ENCODE measurements around the gene STARD13. TPM values are rescaled to one million over a fixed set of nuclear protein-coding genes. Genes with fewer than 3 reads are reported as not detected.

Gene STARD13
- total RNA-seq, 1 experiment from 2014 or later = 26.6 TPM

GRCh38 chr13:33233547-33233946 is 52.0 kb downstream of the STARD13 start:
- intact Hi-C loops (cut with micrococcal nuclease) = no loop called here
- ATAC-seq = no peak

GRCh38 chr13:33232883-33233282 is 52.7 kb downstream of the STARD13 start:
- no peaks in the 10 kb centered on the region for H3K27me3 ChIP-seq (ENCODE audit: low read length)
- H3K27ac ChIP-seq (ENCODE audit: low read length) = no peak overlapping the region
- no peaks in the 10 kb centered on the region for H3K9me3 ChIP-seq (ENCODE audit: low read length)
- no peak overlapping the region for H2AFZ ChIP-seq (ENCODE audit: low read length)
- H3K36me3 ChIP-seq (ENCODE audit: low read depth, low read length) = peaks cover 18% of the 10 kb centered on the region
- no peak for TF ChIP-seq EZH2 (IDR thresholded peaks at IDR 0.05; ENCODE audit: low read length, unreplicated experiment)
- TF ChIP-seq CTCF (conservative IDR thresholded peaks at IDR 0.05; ENCODE audit: low read depth, low read length) = no peak
- no peak for TF ChIP-seq EZH2phosphoT487 (IDR thresholded peaks at IDR 0.05; ENCODE audit: borderline replicate concordance, low read length)
- intact Hi-C loops (cut with micrococcal nuclease) = no loop called here
- no peaks in the 10 kb centered on the region for H4K20me1 ChIP-seq (ENCODE audit: low read length)
- peaks cover 73% of the 10 kb centered on the region for H3K4me1 ChIP-seq (ENCODE audit: insufficient read depth, low read length)
- CTCF ChIA-PET = no interaction called here
- BruUV-seq (replicated peaks) = no TSS peak
- POLR2A ChIA-PET (ENCODE audit: unreplicated experiment) = no interaction called here
- H3K79me2 ChIP-seq (ENCODE audit: low read length) = peaks cover 59% of the 10 kb centered on the region
- no peak overlapping the region for H3K9ac ChIP-seq (ENCODE audit: low read length)
- DNase-seq (no peak), ATAC-seq (no peak)
- no peak overlapping the region for H3K4me2 ChIP-seq (ENCODE audit: low read length)
- no peaks in the 10 kb centered on the region for H3F3A ChIP-seq (ENCODE audit: low read length, unreplicated experiment)
- H3K4me3 ChIP-seq (ENCODE audit: low read length) = no peak overlapping the region
- H3K9me2 ChIP-seq (replicated peaks; ENCODE audit: low read length) = no peaks in the 10 kb centered on the region

More at GRCh38 chr13:33233547-33233946, 52.0 kb downstream of the STARD13 start:
- no peak for TF ChIP-seq EZH2 (IDR thresholded peaks at IDR 0.05; ENCODE audit: low read length, unreplicated experiment)
- TF ChIP-seq EZH2phosphoT487 (IDR thresholded peaks at IDR 0.05; ENCODE audit: borderline replicate concordance, low read length) = no peak
- TF ChIP-seq CTCF (conservative IDR thresholded peaks at IDR 0.05; ENCODE audit: low read depth, low read length) = no peak
- Histone ChIP-seq H3K79me2 (ENCODE audit: low read length) (peaks cover 56% of the 10 kb centered on the region), H3K4me1 (ENCODE audit: insufficient read depth, low read length) (peaks cover 67% of the 10 kb centered on the region), H3K4me2 (ENCODE audit: low read length) (no peak overlapping the region), H3K9me2 (replicated peaks; ENCODE audit: low read length) (no peaks in the 10 kb centered on the region), H3K27ac (ENCODE audit: low read length) (no peak overlapping the region), H3K9ac (ENCODE audit: low read length) (no peak overlapping the region), H2AFZ (ENCODE audit: low read length) (no peak overlapping the region), H3F3A (ENCODE audit: low read length, unreplicated experiment) (no peaks in the 10 kb centered on the region), H3K27me3 (ENCODE audit: low read length) (no peaks in the 10 kb centered on the region), H3K4me3 (ENCODE audit: low read length) (no peak overlapping the region), H4K20me1 (ENCODE audit: low read length) (no peaks in the 10 kb centered on the region), H3K36me3 (ENCODE audit: low read depth, low read length) (peaks cover 19% of the 10 kb centered on the region), H3K9me3 (ENCODE audit: low read length) (no peaks in the 10 kb centered on the region)
- ChIA-PET CTCF (no interaction called here), POLR2A (ENCODE audit: unreplicated experiment) (no interaction called here)
- DNase-seq = peak; percentile 5
- BruUV-seq (replicated peaks) = no TSS peak

GRCh38 chr13:33231339-33231738 is 54.2 kb downstream of the STARD13 start:
- peaks cover 64% of the 10 kb centered on the region for H3K4me1 ChIP-seq (ENCODE audit: insufficient read depth, low read length)
- TF ChIP-seq CTCF (conservative IDR thresholded peaks at IDR 0.05; ENCODE audit: low read depth, low read length) (no peak), EZH2 (IDR thresholded peaks at IDR 0.05; ENCODE audit: low read length, unreplicated experiment) (no peak), EZH2phosphoT487 (IDR thresholded peaks at IDR 0.05; ENCODE audit: borderline replicate concordance, low read length) (no peak)
- H3K27me3 ChIP-seq (ENCODE audit: low read length) = no peaks in the 10 kb centered on the region
- BruUV-seq (replicated peaks) = no TSS peak
- no peak overlapping the region for H3K4me3 ChIP-seq (ENCODE audit: low read length)
- no peaks in the 10 kb centered on the region for H3F3A ChIP-seq (ENCODE audit: low read length, unreplicated experiment)
- H3K9me3 ChIP-seq (ENCODE audit: low read length) = no peaks in the 10 kb centered on the region
- peak overlapping the region; percentile 70 for H3K9ac ChIP-seq (ENCODE audit: low read length)
- H4K20me1 ChIP-seq (ENCODE audit: low read length) = no peaks in the 10 kb centered on the region
- peak overlapping the region; percentile 94 for H3K27ac ChIP-seq (ENCODE audit: low read length)
- H3K79me2 ChIP-seq (ENCODE audit: low read length) = peaks cover 64% of the 10 kb centered on the region
- H2AFZ ChIP-seq (ENCODE audit: low read length) = no peak overlapping the region
- CTCF ChIA-PET = interaction anchor here (0.5 kb wide), 1 partner anchor 91 kb away, joined by 3 read pairs; no protein-coding TSS in a partner anchor
- POLR2A ChIA-PET (ENCODE audit: unreplicated experiment) = no interaction called here
- ATAC-seq (no peak; the same call in 1 of the 2 replicates), DNase-seq (peak; percentile 22)
- peaks cover 14% of the 10 kb centered on the region for H3K36me3 ChIP-seq (ENCODE audit: low read depth, low read length)
- no peaks in the 10 kb centered on the region for H3K9me2 ChIP-seq (replicated peaks; ENCODE audit: low read length)
- intact Hi-C loops (cut with micrococcal nuclease) = loop anchor here (2.0 kb wide), 1 partner anchor 117 kb away; no protein-coding TSS in a partner anchor
- peak overlapping the region; percentile 53; the same call in 1 of the 2 replicates for H3K4me2 ChIP-seq (ENCODE audit: low read length)
